NCI-H1105 (cell line): Measurements from ENCODE around the gene SGK2.
"Not testable (repeated sequence)": the region's sequence is repeated elsewhere in the genome, so short reads cannot be mapped to it uniquely, and the experiment has no call there.

Experiments used
- DNase-seq: peaks from one replicate; lab custom pipeline; 2025; lab: John Stamatoyannopoulos, UW

SGK2 gene

GRCh38 chr20:43603124-43603523 lies 44.3 kb downstream of the SGK2 start:
- DNase-seq, result no peak

DNA sequence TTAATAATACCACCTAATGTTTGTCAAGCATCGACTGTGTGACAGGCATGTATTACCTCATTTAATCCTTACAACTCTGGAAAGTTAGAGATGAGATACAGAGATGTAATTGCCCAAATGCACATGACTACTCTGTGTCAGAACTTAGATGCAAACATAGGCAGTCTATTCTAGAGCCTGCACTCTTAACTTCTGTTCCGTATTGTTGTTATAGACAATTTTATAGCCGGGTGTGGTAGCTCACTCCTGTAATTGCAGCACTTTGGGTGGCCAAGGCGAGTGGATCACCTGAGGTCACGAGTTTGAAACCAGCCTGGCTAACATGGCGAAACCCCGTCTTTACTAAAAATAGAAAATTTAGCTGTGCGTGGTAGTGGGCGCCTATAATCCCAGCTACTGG lies 46.9 kb downstream of the SGK2 start:
- DNase-seq, result no peak

DNA sequence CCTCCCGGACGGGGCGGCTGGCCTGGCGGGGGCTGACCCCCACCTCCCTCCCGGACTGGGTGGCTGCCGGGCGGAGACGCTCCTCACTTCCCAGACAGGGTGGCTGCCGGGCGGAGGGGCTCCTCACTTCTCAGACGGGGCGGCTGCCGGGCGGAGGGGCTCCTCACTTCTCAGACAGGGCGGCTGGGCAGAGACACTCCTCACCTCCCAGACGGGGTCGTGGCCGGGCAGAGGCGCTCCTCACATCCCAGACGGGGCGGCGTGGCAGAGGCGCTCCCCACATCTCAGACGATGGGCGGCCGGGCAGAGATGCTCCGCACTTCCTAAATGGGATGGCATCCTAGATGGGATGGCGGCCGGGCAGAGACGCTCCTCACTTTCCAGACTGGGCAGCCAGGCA lies 48.5 kb downstream of the SGK2 start:
- not testable (repeated sequence) for DNase-seq

DNA sequence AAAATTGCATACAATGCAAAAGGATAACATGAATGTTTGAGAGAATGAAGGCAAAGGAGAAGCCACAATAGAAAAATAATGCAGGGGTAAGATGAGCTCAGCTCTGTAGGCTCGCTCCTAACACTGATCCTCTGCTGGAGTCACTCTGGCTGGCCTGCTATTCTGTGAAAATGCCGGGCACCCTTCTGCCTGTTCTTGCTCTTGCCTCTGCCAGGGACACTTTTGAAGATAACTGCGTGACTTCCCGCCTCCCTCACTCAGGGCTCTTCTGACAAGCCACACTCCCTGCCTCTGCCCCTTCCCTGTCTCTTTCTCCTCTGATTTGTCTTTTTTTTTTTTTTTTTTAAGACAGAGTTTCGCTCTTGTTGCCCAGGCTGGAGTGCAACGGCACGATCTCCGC lies 72.8 kb downstream of the SGK2 start:
- DNase-seq, result no peak
